HepG2 (cell line): ENCODE results near the gene CHRD. TPM values are rescaled to one million over a fixed set of nuclear protein-coding genes. Genes with fewer than 3 reads are reported as not detected.

Experiments used
- AGO2 ChIP-seq: fragments of 200-400 bp; formaldehyde crosslinking; optimal IDR thresholded peaks from 2 replicates; pipeline ENCODE3; 2017; ENCODE audit warnings: mild to moderate bottlenecking, low read depth, low read length, moderate library complexity
- CC2D1A ChIP-seq: sonication (generic); formaldehyde crosslinking; IDR thresholded peaks from 2 replicates; pipeline ENCODE4 v1.8.1; 2023; ENCODE audit warnings: mild to moderate bottlenecking, missing genetic modification reagents
- ELF4 ChIP-seq: sonication (generic); formaldehyde crosslinking; IDR thresholded peaks from 2 replicates; pipeline ENCODE4 v1.5.0; 2020; ENCODE audit warnings: missing genetic modification reagents, mild to moderate bottlenecking, moderate library complexity, borderline replicate concordance
- ETV5 ChIP-seq: IDR thresholded peaks from 2 replicates; pipeline ENCODE4 v1.6.1; 2018; ENCODE audit warnings: missing biosample characterization, missing genetic modification reagents, inconsistent platforms, borderline replicate concordance
- HMG20A ChIP-seq: IDR thresholded peaks from 2 replicates; pipeline ENCODE4 v1.6.1; 2016; ENCODE audit warnings: borderline replicate concordance
- KDM2A ChIP-seq: sonication (generic); formaldehyde crosslinking; IDR thresholded peaks from 2 replicates; pipeline ENCODE4 v1.4.0; 2020; ENCODE audit warnings: low read depth, missing genetic modification reagents, borderline replicate concordance
- KMT2B ChIP-seq: IDR thresholded peaks from 2 replicates; pipeline ENCODE4 v1.6.1; 2016; ENCODE audit warnings: missing genetic modification reagents, missing compliant biosample characterization
- MZF1 ChIP-seq: sonication (generic); formaldehyde crosslinking; IDR thresholded peaks from 2 replicates; pipeline ENCODE4 v1.8.1; 2023; ENCODE audit warnings: mild to moderate bottlenecking, missing genetic modification reagents, borderline replicate concordance
- NRL ChIP-seq: sonication (generic); formaldehyde crosslinking; IDR thresholded peaks from 2 replicates; pipeline ENCODE4 v1.5.0; 2020; ENCODE audit warnings: missing genetic modification reagents, mild to moderate bottlenecking, moderate library complexity, borderline replicate concordance
- PCBP1 ChIP-seq: fragments of 200-400 bp; formaldehyde crosslinking; IDR thresholded peaks from 2 replicates; pipeline ENCODE4 v1.6.1; 2017; ENCODE audit warnings: mild to moderate bottlenecking, low read depth, low read length, borderline replicate concordance
- RCOR2 ChIP-seq: IDR thresholded peaks from 2 replicates; pipeline ENCODE4 v1.6.1; 2016; ENCODE audit warnings: missing biosample characterization, missing genetic modification reagents
- REPIN1 ChIP-seq: sonication (generic); formaldehyde crosslinking; IDR thresholded peaks from 2 replicates; pipeline ENCODE4 v1.8.0; 2022; ENCODE audit warnings: missing genetic modification reagents, low read depth, mild to moderate bottlenecking, borderline replicate concordance
- RFX5 ChIP-seq: IDR thresholded peaks from 2 replicates; pipeline ENCODE4 v1.6.1; 2011; ENCODE audit warnings: low read depth, low read length, improper control_type of control experiment
- ZBED4 ChIP-seq: sonication (generic); formaldehyde crosslinking; IDR thresholded peaks from 2 replicates; pipeline ENCODE4 v1.4.0; 2020; ENCODE audit warnings: missing genetic modification reagents, borderline replicate concordance
- ZBTB20 ChIP-seq: sonication (generic); formaldehyde crosslinking; IDR thresholded peaks from 2 replicates; pipeline ENCODE4 v1.8.1; 2023; ENCODE audit warnings: missing genetic modification reagents, low read depth, mild to moderate bottlenecking, borderline replicate concordance
- ZMYM4 ChIP-seq: sonication (generic); formaldehyde crosslinking; IDR thresholded peaks from 2 replicates; pipeline ENCODE4 v1.8.1; 2023; ENCODE audit warnings: mild to moderate bottlenecking, missing genetic modification reagents
- ZNF224 ChIP-seq: sonication (generic); formaldehyde crosslinking; IDR thresholded peaks from 2 replicates; pipeline ENCODE4 v1.5.0; 2020; ENCODE audit warnings: mild to moderate bottlenecking, missing genetic modification reagents
- ZNF33B ChIP-seq: sonication (generic); formaldehyde crosslinking; IDR thresholded peaks from 2 replicates; pipeline ENCODE4 v1.5.1; 2020; ENCODE audit warnings: mild to moderate bottlenecking, missing genetic modification reagents
- ZNF501 ChIP-seq: sonication (generic); formaldehyde crosslinking; IDR thresholded peaks from 2 replicates; pipeline ENCODE4 v1.5.1; 2020; ENCODE audit warnings: mild to moderate bottlenecking, moderate library complexity, missing genetic modification reagents
- ZNF570 ChIP-seq: sonication (generic); formaldehyde crosslinking; IDR thresholded peaks from 2 replicates; pipeline ENCODE4 v1.4.0; 2020; ENCODE audit warnings: mild to moderate bottlenecking, missing genetic modification reagents, borderline replicate concordance
- ZNF644 ChIP-seq: IDR thresholded peaks from 2 replicates; pipeline ENCODE4 v1.6.1; 2016; ENCODE audit warnings: low read depth
- ZNF749 ChIP-seq: sonication (generic); formaldehyde crosslinking; IDR thresholded peaks from 2 replicates; pipeline ENCODE4 v1.8.0; 2022; ENCODE audit warnings: mild to moderate bottlenecking, missing genetic modification reagents, moderate library complexity, borderline replicate concordance
- polyA plus RNA-seq, 8 experiments: library from polyadenylated mRNA; depleted of rRNA in 3 of 8; stranded (reverse) in 7 of 8; unstranded in 1 of 8; fragments of >200 nt; fragmentation: Illumina TruSeq in 4 of 8; extraction: Trizol in 4 of 8; gene quantifications; 2 replicates each; pipeline versions ENCODE4 v1.2.1 to v1.2.3, GENCODE V29; 2011 to 2016; ENCODE audit warnings: low read depth in 4 of 8, missing spikeins in 1 of 8, mixed read lengths in 1 of 8; ENCODE audit not compliant: insufficient read depth in 1 of 8
- total RNA-seq, 5 experiments: library from RNA; depleted of rRNA; stranded (reverse); fragments of >200 nt; fragmentation: Illumina TruSeq; extraction: Trizol; gene quantifications; 2 replicates each; pipeline ENCODE4 v1.2.3, GENCODE V29; 2016; ENCODE audit warnings: low read depth in 1 of 5
- TF ChIP-seq, protein P1 (sequence below): sonication (generic); formaldehyde crosslinking; IDR thresholded peaks from 2 replicates; pipeline ENCODE4 v1.4.0; 2020; ENCODE audit warnings: missing genetic modification reagents
- TF ChIP-seq, protein P2 (sequence below): sonication (generic); formaldehyde crosslinking; IDR thresholded peaks from 2 replicates; pipeline ENCODE4 v1.8.0; 2022; ENCODE audit warnings: mild to moderate bottlenecking, missing genetic modification reagents, moderate library complexity

The CHRD gene
- total and polyA plus RNA-seq, 2 of the 13 experiments (the other 11 are each of a cell fraction or from before 2014, with no cell fraction given) = 22.2 to 35.2 TPM

GRCh38 chr3:184335661-184336546 lies 44.0 kb upstream of the CHRD start (continued):
- TF ChIP-seq, protein P1, sequence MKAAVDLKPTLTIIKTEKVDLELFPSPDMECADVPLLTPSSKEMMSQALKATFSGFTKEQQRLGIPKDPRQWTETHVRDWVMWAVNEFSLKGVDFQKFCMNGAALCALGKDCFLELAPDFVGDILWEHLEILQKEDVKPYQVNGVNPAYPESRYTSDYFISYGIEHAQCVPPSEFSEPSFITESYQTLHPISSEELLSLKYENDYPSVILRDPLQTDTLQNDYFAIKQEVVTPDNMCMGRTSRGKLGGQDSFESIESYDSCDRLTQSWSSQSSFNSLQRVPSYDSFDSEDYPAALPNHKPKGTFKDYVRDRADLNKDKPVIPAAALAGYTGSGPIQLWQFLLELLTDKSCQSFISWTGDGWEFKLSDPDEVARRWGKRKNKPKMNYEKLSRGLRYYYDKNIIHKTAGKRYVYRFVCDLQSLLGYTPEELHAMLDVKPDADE (CRISPR knock-in tag) = no peak
- no peak for TF ChIP-seq ZBTB20 (CRISPR knock-in tag)
- TF ChIP-seq KDM2A (CRISPR knock-in tag) = peak; percentile 100
- peak; percentile 46; the same call in 1 of the 2 replicates for TF ChIP-seq ZBED4 (CRISPR knock-in tag)
- no peak for TF ChIP-seq ZNF570
- TF ChIP-seq HMG20A (CRISPR knock-in tag) = no peak
- TF ChIP-seq ZNF644 = no peak
- TF ChIP-seq RCOR2 (CRISPR knock-in tag) = no peak
- peak; percentile 99 for TF ChIP-seq AGO2
- 0 out of 2 replicates have a peak, but pooled peaks have one; percentile 30 for TF ChIP-seq RFX5
- TF ChIP-seq, protein P2, sequence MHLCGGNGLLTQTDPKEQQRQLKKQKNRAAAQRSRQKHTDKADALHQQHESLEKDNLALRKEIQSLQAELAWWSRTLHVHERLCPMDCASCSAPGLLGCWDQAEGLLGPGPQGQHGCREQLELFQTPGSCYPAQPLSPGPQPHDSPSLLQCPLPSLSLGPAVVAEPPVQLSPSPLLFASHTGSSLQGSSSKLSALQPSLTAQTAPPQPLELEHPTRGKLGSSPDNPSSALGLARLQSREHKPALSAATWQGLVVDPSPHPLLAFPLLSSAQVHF (CRISPR knock-in tag) = no peak
- no peak for TF ChIP-seq MZF1 (CRISPR knock-in tag)
- TF ChIP-seq ETV5 (CRISPR knock-in tag) = no peak
- TF ChIP-seq ELF4 (CRISPR knock-in tag) = no peak
- TF ChIP-seq ZNF501 (CRISPR knock-in tag) = no peak
- no peak; the same call in none of the 2 replicates for TF ChIP-seq NRL (CRISPR knock-in tag)
- TF ChIP-seq PCBP1 = no peak
- no peak for TF ChIP-seq ZNF224 (CRISPR knock-in tag)
- peak; percentile 17; the same call in 1 of the 2 replicates for TF ChIP-seq KMT2B (CRISPR knock-in tag)
- TF ChIP-seq ZNF33B (CRISPR knock-in tag) = no peak
- peak; percentile 58 for TF ChIP-seq ZNF749
- TF ChIP-seq ZMYM4 (CRISPR knock-in tag) = no peak; the same call in 1 of the 2 replicates
- peak; percentile 26; the same call in 1 of the 2 replicates for TF ChIP-seq REPIN1
- no peak for TF ChIP-seq CC2D1A (CRISPR knock-in tag)
